GM20431 (cell line): ENCODE results near the gene SIM2.

Experiments
- in situ Hi-C: fragments of 300-500 bp; cut with MseI, MboI; formaldehyde crosslinking; loops from one replicate; pipeline ENCODE4 v1.15.0; 2020; ENCODE audit warnings: low sequenced_read_pairs; ENCODE audit not compliant: unreplicated experiment

SIM2 gene

GRCh38 chr21:36756527-36756926 lies 57.6 kb downstream of the SIM2 start:
- in situ Hi-C loops, result no loop called here

- in situ Hi-C loops, result no loop called here
These were observed 58.3 kb downstream of the SIM2 start for GRCh38 chr21:36757196-36757595.

DNA sequence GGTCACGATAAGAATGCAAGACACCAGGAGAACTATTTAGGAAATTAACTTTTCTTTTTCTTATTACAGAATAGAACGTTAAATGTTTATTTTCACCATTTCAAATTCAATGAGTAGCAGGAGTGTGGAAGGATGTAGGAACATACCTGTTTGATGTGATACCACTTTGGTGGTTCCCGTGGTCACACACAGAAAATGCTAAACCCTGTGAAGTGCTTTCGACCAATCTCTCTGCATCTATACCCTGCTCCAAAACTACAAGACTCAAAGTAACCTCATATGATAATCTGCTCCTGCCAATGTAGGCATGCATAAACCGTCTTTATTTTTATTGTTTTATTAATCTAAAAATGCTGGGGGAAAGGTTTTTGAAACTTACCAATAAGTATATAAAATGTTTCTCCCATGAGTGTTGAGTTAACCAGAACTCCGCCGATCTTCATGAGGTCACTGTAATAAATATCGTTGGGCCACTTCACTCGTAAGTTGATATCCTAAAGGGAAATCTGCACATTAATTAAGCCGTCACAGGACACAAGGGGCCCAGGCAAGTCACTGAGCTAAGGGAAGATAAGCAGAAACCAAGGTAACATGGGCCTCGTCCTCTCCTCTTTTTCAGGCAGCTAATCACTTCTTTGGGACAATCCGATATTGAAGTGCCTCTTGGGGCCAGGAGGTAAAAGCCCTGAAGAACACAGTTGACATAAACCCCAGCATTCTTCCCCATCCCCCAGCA lies 60.6 kb downstream of the SIM2 start:
- in situ Hi-C loops, result no loop called here

DNA sequence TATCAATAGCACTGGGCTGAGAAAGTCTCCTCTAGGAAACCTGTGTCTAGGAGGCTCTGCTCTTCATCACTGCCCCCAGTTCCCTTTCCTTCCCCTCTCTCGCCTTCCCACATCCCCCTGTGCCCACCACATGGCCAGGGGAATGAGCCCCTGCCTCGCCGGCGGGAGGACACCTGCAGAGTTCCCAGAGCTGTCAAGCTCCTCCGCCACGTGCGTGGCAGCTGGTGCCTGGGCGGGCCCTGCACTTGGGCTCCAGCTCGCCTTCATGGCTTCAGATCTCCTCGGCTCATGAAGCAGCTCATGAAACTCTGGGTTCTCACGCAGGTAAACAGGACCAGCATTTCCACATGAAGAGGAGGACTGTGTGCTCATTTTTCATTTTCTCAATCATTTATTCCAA lies 62.8 kb downstream of the SIM2 start:
- in situ Hi-C loops, result no loop called here

DNA sequence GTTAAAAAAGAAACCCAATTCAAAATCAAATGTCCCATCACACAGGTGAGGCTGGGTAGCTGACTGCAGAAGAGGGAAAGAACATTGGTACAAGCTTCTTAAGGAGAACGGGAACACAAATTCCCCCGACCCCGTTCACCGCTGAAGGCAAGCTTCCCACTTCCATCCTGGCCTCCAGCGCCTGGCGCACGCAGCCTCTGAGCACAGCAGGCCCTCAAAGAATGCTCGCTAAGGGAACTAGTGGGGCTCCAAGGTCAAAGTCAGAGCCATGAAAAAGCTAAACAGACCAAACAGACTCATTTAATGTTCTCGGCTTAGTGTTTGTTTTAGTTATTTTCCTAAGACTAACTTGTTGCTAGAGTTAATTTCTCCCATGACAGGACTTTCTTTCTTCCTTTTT lies 63.7 kb downstream of the SIM2 start:
- in situ Hi-C loops, result no loop called here

DNA sequence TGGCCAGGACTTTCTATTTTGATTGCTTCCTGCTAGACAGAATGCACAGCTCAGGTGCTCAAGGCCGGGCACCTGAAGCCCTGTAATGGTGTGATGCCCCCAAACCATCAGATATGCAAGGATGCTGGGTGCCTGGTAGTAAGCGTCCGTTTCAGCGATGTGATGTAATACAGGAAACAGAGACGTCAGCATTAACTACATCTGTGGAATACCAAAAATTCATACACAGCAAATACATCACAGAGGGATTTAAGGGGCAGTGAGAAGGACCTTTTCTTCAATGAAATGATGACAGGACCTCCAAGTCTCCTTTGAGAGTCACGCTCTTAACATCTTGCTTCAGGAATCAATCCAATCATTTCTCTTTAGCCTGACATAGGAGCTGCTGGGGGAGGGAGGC lies 64.4 kb downstream of the SIM2 start:
- in situ Hi-C loops, result no loop called here

- in situ Hi-C loops, result no loop called here
These were observed 66.3 kb downstream of the SIM2 start for GRCh38 chr21:36765229-36765628.

DNA sequence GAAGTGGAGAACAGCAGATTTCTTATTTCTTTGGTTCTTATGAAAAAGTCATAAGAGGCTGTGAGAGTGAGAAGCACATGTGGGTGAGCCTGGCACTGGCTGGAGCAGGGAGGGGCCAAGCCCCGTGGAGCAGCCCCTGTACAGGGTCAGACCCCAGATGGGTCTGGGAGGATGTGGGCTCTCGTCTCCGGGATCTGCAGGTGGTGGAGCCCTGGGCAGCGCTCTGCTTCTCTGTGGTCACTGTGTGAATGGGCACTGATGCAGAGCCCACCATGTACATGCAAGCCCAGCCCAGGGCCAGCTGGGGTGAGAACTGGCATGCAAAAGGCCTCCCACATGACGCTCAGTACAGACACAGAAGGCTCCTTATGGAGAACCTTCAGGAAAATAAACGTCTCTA lies 67.6 kb downstream of the SIM2 start:
- in situ Hi-C loops, result no loop called here

DNA sequence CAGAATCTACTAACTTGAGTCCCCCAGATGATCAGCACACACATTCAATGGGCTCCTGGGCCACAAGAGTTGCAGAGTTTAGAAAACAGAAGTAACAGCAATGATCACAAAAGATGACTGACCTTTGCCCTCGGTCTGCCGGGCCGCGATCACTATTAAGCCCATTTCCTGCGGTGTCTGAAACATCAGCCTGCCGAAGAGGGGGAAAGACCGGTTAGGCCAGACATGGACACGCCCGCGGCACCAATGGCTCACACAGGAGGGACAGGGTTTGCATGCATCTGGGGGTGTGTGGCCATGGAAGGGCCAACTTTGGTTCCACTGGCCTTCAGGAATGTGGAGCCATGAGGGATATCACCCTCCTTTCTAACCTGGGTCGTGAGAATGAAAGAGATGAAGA lies 68.2 kb downstream of the SIM2 start:
- in situ Hi-C loops, result no loop called here

GRCh38 chr21:36768496-36768895 lies 69.6 kb downstream of the SIM2 start:
- in situ Hi-C loops, result no loop called here

DNA sequence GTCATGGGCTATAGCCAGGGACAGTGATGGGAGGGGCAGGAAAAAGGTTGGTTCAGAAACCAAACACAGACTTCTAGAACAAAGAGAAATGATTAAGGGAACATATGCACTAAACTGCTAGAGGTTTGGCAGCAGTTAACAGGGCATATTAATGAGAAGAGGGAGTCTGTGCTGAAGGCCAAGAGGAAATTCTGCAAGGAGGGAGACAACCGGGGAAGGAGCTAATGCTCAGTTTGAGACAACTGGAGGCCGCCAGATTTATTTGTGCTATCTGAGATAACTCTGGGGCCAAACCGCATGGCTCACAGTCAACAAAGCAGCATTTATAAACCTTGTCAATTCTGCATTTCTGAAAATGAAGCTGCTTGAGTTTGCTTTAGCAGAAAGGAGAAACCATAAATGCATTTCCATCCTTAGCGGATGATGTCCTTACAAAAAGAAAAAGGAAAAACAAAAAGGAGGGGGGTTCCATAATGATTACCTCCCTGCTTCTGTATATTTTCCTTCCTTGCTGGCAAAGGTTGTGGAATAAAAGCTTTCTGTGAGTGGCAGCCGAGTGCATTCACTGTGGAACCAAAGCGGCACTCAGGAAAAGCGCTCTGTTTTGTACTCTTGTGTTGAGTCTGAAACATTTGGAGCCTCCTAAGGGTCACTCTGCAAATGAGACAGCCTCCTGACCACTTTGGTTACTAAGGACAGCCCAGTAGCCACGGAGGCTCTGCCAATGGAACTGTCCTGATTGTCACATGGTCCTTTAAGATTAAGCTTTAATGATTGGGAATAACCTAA lies 70.3 kb downstream of the SIM2 start:
- in situ Hi-C loops, result no loop called here

GRCh38 chr21:36773117-36773516 lies 74.2 kb downstream of the SIM2 start:
- in situ Hi-C loops, result no loop called here

DNA sequence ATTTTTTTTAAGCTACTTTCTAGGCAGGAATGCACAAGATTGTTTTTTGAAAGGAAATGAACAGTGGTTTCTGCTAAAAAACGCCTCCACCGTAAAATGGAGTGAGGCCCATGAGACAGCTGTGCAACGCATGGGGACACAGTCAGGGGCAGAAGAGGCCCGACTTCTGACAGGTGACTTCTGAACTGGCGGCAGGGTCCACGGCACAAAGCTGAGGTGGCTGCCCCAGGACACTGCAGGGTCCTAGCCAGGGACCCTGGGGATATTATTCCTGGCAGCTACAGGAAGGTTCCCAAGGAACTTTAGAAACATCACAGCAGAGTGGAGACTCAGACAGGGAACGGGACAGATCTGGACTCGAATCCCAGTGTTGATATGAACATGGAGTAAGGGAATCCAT lies 75.1 kb downstream of the SIM2 start:
- in situ Hi-C loops, result no loop called here

GRCh38 chr21:36776981-36777617 lies 78.2 kb downstream of the SIM2 start:
- in situ Hi-C loops, result no loop called here

- in situ Hi-C loops, result no loop called here
These were observed 81.9 kb downstream of the SIM2 start for GRCh38 chr21:36780861-36781260.

DNA sequence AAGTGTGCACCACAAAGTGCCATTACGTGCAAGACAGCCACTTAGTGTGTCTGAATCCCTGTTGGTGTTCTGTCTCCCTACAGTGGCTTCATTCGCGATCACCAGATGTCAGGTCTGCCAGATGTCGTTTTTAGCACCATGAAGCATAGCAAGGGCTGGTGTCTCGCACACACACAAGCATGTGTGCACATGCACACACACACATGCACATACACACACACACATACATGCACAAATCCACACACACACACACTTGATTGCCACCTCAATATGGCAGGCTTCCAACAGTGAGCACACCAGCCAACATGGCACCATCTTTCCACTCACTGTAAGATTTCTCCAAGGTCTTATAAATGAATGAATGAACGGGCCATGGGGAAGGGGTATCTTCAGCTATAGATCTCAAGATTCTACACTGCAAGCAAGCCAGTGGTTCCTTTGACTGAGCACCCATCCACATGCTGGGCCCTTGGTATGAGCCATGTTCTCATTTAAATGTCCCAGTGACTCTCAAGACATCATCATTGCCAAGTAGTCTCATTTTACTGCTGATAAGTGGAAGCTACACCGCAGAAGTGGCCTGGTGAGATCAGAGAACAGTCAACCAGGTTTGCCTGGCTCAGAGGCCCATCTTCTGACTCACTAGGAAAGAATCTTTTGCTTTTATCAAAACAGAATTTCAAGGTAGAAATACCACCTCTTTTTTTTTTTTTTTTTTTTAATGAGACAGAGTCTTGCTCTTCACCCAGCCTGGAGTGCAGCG lies 84.9 kb downstream of the SIM2 start:
- in situ Hi-C loops, result no loop called here

DNA sequence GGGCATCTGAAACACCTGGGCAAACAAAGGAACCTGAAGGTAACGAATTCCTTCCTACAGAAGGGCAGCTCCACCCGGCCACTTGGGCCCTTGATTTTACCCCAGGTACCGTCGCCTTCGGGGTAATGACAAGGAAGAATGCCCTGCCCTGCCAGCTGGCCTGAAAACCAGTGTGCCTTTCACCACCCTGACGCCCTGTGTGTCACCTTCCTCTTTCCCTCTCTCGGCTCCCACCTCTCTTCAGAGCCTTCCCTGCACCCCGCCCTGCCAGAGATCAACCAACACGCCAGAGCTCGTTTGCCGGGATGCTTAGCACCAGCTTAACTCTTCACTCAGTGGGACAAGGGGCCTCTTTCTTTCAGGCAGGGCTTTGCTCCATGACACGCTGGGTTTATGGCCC lies 86.0 kb downstream of the SIM2 start:
- in situ Hi-C loops, result no loop called here

DNA sequence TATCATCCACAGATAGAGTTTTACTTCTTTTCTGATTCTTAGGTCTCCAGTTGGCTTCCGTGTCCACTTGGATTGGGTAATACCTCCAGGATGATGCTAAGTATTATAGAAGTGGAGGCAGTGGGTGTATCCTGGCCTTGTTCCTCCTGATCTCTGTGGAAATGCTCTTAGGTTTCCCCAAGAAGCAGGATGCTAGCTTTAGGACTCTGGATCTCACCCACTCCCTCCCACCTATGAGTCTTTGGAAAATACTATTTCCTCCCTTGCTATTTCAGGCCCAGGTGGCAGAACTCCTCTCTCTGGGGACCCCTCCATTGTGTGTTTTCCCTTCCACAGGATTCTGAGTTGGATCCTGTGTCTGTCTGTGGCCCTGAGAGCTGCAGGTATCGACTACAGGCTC lies 86.7 kb downstream of the SIM2 start:
- in situ Hi-C loops, result no loop called here

- in situ Hi-C loops, result no loop called here
These were observed 87.3 kb downstream of the SIM2 start for GRCh38 chr21:36786186-36786585.

DNA sequence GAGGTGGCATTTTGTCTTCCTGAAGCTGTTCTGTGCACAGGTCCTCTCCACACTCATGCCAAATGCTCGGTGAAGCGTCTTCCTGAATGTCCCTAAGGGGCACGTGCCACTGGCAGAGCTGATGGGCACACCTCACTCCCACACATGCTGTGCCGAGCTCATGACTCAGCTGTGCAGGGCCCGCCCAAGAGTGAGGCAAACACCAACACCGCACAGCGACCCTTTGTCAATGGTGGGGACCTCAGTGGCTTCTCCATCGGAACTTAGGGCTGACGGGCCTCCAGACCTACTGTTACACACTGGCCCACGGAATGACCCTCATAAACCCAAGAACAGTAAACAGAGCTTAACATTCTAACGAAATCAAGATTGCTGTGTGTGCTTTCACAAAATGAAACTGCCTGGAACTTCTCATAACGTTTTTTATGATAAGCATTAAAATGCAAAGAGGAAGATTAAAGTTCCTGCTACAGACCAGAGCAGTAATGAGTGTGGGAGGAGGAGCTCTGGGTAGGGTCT lies 89.3 kb downstream of the SIM2 start:
- in situ Hi-C loops, result no loop called here
